HG03103 (cell line): ENCODE measurements around the gene NAGPA.

Experiments
- ATAC-seq: cut with Tn5 transposase; IDR thresholded peaks from one replicate; pipeline ENCODE4 v1.9.1; 2021; ENCODE audit warnings: low read depth; ENCODE audit not compliant: unreplicated experiment

Gene NAGPA

DNA sequence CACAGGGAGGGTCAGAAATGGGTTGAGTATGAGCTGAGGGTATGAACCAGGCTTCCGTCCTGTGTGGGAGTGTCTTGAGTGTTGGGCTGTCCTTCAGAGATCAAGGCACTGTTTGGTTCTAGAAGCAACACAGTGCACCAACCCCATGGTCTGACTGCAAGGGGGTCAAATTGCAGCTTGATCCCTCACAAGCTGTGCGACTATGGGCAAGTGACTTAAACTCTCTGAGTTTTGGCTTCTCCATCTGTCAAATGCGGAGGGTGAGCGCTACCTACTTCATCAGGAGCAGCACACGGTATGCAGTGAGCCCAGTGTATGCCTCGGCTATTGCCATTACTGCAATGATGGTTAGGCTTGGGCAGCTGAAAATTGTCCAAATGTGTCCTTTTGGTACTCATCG lies 54.6 kb downstream of the NAGPA start:
- no peak for ATAC-seq

DNA sequence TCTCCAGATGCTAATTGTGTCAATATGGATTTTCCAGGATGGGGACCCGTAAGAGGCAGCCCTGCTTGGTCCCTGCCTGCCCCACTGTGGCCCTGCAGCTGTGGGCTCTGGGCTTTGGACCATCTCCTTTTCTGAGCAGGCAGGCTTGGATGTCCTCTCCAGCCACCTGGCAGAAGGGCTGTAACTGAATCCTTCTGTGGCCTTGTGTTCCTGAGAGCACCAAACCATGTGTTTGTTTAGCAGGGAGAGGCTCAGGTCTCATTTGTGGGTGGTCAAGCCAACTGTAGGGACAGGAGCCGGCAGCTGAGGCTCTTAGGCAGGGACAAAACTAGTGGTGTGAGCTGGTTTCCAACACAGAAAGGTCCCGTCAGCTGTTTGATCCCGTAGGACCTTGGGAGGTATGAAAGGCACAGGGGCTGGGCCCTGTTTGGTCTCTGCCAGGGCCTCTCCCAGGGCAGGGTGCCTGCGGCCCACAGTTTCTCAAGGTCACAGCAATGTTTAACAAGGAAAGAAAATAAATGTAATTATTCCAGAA lies 57.1 kb downstream of the NAGPA start:
- ATAC-seq, result no peak

DNA sequence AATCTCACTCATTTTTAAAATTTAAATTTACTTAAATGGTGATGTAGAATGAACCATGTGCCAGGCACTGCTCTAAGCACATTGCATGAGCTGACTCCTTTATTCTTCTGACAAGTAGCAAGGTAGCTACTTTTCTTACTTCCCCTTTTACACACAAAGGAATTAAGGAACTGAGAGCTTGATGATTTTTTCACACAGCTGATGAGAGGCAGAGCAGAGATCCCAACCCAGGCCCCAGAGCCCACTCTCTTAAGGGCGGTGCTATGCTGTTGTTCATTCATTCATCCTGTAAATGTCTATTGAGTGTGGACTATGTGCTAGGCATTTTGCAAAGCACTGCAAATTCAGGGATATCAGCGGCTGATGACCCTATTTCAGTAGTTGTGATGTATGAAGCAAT lies 57.7 kb downstream of the NAGPA start:
- peak; percentile 98 for ATAC-seq
